HG03103 (cell line): ENCODE measurements around the gene HAGH.

Experiments
- ATAC-seq: cut with Tn5 transposase; IDR thresholded peaks from one replicate; pipeline ENCODE4 v1.9.1; 2021; ENCODE audit warnings: low read depth; ENCODE audit not compliant: unreplicated experiment

Gene HAGH

DNA sequence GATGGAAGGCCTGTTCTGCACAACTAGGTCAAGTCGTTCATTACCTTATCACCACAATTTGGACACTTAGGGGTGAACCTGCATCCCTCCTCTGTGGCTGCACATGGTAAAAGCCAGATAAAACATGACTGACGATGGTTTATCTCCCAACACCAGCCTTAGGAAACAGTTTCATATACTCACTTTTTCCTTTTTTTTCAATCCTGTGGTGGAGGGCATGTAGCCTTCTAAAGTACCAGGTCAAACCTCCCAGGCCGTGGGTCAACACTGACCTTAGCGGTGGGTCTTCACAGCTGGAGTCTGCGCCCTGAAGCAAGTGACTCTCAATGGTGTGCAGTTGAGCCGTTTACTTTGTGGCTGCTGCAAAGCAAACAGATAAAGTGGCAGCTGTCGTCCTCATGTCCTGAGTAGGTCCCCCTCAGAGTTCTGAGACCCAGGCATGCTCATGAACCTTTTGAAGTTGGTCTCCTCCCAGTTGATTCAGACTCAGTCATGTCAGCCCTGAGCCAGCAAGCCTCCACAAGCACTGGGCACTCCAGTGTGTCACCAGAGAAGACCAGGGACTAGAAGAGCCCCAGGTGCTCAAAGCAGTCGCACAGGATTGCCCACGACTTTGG, 6.3 kb upstream of the HAGH start:
- ATAC-seq: no peak

DNA sequence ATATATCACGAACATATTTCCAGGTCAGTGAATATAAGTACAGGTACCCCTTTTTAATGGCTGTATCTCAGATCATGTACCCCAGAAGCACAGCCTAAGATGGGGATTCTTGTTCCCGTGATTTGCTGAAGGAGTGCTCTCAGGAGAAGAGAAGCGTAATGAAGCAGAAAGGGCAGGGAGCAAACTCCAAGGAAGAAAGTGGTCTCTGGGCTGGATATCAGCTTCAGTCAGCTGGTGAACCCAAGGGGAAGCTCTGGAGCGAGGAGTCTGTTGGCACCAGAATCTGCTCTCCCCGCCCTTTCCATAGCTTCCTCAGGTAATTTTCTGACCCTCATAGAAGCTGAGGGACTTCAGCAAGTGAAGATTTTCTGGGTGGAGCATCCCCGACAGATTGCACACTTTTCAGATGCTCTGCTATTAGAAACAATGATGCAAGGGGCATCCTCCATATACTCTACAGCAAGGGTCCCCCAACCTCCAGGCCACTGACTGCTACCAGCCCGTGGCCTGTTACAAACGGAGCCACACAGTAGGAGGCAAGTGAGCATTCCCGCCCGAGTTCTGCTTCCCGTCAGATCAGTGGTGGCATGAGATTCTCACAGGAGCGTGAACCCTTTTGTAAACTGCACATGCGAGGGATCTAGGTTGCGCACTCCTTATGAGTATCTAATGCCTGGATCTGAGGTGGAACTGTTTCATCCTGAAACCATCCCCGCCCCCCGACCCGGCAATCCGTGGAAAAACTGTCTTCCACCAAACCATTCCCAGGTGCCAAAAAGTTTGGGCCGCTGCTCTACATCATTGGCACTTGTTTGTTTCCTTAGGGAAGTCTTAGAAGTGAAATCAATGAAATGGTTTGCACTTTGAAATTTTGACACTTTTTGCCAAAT, 4.8 kb upstream of the HAGH start:
- ATAC-seq: no peak

DNA sequence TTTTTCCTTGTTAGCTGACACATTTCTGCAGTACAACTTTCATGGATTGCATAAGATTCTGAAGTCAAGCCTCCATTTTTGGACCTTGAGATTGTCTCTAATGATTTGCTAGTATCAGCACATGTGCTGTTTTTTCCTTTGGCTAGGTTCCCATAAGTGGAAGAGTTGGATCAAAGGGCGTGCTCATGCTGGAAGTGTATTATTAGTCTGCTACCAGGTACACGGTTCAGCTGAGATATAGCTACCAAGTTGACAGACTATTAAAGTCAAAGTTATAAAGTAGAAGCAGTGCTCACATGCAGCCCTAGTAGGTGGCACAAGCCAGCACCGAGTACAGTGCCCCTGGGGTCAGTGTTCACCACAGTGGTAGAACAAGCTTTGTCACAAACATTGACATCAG, 3.6 kb upstream of the HAGH start:
- ATAC-seq: no peak

DNA sequence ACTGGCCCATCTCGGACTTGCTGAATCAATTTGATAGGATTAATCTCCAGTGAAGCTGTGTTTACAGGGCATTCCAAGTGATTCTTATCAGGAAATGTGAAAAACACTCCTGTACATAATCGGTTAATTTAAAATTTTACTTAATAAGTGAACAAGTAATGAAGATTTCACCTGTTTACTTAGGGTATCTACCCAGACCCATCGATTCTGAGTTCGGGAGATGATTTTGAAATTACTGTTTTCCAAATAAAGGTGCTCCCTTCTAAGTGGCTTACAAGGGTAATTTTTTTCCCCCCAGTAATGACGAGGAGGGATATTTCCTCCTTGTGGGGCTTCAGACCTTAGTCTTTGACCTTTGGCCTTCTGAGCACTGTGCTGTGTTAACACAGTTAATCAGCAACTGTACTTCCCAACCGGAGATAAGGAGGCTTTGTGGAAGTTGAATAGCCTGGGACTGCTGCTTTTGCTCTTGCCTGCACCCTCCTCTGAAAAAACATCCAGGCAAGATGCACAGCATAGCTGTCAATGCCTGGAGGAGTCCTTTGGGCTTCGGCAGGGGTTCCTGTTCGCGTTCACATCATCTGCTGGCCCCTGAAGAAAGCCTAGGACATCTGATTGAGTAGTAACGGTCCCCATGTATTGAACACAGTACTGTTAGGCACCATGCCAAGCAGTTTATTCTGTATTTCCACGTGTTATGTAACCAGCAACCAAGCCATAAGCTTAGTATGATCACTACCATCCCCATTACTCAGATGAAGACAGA, 2.2 kb upstream of the HAGH start:
- no peak for ATAC-seq

DNA sequence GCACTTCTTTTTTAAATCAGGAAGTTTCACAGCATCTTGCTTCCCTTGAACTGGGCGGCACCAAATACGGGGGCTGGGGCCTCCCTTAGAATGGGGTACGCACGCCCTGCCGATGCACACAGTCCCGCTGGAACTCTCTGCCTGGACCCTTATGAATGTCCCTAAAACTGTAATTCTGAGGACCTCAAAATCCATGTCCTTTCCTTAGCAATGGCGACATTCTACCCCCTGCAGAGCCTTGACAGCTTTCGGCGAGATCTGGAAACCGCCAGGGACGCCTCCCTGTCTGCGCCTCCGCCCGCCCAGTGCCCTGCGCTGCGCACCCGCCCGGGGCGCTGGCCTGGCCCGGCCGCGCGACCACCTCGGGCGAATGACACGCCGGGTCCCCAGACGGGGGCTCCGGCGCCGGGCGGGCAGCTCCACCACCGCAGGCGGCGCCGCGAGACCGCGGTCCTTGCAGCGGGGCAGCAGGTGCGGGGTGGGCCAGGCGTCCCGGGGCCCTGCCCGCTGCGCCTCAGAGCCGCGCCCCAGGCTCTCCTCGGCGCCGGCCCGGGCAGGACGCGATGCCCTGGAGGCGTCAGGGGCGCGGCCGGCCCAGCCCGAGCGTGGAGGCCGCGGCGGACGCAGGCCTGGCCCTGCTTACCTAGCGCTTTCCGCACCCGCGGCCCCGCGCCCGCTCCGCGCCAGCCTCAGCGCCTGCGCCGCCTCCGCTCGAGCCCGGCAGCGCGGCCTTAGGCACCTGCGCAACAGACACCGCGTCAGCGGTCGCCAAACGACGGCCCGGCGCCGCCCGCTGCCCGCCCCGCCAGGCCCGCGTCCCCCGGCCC, 548 bp downstream of the HAGH start:
- peak; percentile 31 for ATAC-seq

DNA sequence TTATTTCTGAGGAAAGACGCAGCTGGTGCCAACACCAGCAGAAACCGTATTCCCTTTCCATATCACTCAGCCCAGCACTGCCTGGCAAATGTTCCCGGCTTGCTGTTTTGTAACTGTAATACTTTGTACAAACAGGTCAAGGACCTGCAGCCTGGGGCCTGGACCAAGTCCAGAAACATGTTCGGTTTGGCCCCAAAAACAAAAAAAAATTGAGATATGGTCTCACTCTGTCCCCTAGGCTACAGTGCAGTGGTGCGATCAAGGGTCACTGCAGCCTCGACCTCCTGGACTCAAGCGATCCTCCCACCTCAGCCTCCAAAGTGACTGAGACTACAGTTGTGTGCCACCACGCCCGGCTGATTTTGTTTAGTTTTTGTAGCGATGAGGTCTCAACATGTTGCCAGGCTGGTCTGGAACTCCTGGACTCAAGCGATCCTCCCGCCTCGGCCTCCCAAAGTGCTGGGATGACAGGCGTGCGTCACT, 1.2 kb downstream of the HAGH start:
- ATAC-seq: no peak

DNA sequence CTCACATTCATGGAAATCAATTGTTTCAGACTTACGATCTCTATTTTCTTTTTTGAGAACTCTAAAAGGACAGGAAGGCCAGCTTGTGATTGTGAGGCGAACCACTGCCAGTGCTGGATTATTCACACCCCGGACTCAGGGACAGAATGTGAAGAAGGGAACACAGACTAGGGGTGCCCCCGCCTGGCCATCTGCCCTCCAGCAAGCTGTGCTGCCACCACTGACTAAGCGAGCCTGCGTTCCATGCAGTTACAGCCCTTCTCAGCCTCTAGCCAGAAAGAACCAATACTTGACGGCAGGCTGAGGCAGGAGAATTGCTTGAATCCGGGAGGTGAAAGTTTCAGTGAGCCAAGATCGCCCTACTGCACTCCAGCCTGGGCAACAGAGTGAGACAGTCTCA, 2.8 kb downstream of the HAGH start:
- no peak for ATAC-seq

DNA sequence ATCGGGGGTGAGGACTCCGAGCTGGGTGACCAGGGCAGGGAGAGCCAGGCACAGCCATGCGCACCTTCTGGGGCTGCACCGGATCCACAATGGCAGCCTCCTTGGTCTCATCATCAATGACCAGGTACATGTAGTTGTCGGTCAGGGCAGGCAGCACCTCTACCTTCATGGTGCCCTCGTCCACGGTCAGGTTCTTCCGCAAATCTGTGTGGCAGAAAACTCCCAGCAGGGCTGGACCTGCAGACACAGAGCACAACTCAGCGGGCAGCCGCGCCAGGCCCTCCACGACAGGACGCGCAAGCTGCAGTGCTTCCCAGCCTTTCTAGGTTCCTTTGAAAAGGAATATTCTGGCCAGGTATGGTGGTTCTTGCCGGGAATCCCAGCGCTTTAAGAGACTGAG, 3.8 kb downstream of the HAGH start:
- no peak for ATAC-seq

DNA sequence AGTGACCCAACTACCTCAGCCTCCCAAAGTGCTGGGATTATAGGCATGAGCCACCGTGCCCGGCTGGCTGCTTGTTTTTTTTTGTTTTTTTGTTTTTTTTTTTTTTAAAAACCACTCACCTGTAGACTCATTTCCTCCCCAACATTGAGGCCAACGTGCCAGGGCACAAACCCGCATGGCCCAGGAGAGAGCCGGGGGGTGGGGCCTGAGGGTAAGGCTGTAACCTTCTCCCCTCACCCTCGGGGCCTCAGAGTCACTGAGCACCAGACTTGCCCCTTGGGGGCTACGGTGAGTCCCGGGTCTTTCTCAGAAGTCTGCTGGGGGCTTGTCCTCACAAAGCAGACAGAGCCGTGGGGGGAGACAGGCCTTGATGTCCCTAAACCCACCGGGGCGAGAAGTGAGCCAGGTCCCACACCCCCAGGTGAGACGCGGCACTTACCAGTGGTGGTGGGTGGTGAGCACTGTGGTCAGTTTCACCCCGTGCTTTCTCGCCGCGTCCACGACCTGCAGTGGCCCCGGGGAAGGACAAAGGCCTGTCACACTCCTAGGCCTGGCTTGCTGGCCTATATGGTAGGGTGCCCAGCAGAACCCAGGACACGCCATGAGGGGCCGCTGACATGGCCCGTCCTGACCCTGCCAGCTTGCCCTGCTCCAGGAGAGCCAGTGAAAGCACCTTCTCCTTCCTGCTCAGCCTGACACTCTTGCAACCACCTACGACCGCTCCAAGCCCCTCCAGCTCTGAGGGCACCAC, 4.6 kb downstream of the HAGH start:
- no peak for ATAC-seq

DNA sequence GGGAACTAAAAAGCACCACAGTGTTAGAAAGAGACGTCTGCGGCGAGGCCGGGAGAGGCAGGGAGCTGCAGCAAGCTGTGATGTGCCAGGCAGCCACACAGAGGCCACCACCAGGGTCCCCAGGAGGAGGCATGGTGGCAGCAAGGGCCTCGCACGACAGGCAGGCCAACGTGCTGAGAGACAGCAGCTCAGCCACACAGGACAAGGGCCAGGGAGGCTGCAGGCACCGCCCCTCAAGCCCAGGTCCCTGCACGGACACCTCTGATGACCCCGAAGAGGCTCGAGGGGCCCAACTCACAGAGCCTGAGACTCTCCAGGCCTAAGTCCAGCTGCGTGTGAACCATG, 5.7 kb downstream of the HAGH start:
- ATAC-seq: no peak

DNA sequence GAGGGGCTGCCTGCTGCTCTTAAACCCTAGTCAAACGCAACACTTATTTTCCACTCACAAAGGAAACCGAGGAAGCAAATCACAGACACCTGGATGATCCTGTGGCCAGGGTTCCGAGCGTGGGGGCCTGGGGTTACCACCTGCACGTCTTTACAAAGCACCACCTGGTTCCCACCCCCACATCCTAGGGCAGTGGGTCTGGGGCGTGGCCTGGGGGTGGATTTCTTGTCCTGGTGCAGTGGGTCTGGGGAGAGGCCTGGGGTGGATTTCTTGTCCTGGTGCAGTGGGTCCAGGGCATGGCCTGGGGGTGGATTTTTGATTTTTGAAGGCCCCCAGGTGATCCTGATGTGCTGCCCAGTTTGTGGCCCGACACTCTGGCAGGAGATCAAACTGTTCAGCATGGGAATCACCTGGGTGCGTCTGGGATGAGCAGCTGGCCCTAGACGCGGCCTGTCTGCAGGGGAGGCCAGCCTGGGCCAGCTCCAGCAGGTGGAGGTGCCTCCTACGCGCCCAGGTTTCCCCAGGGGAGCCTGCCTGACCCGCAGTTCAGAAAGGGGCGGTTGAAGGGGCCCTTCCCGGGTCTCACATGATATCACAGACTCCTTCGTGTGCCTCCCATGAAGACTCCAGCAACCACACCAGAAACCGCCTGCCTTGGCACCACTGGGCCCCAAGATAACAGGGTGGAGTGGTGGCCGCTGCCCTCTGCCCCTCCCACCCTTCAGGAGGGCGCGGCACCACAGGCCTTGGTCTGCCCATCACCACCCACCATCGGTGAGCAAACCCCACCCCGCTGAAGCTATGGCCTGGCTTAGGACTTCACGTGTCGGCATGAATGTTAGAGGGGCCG, 6.3 kb downstream of the HAGH start:
- no peak for ATAC-seq

DNA sequence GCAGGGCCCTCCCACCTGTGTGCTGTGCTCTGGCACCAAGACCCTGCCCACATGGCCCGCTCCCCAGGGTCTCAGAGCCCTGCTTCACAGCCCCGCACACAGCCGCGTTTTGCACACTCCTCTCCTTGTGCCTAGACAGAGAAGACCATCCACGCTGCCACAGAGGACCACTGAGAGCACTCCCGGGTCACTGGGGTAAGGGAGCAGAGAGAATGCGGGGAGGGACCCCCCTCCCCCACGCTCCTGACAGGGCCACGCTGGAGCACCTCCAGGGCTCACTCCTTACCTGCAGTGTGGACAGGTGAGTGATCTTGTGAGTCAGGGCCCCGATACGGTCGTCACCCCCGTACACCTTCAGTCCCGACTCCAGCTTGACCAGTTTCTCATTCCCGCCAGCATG, 7.0 kb downstream of the HAGH start:
- ATAC-seq: no peak

DNA sequence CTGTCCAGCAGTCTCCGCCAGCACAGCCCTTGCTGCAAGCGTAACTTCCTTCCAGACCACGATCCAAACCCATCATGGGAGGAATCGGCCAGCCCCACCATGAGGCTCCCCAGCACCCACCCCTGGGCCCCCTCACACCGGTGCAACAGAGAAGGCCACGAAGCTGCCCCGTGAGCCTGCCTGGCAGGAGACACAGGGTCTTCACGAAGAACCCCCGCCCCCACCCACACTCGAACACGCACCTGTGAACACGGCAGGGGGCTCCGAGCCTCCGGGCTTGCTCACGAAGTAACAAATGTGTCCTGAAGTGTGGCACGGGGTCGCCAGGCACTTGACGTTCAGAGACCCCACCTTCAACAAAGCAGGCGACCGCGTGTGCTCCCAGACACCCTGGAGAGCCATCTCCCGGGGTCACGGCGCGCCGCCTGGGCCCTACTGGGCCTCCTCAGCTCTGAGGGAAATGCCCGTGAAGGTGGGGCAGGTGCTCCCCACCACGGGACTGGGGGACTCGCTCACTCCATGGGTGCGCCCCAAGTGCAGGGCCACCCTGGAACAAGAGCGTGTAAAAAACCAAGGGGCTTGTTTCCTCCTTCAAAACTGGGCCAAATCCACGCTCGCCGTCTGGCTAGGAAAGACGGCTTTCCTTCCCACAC, 7.6 kb downstream of the HAGH start:
- ATAC-seq: no peak

DNA sequence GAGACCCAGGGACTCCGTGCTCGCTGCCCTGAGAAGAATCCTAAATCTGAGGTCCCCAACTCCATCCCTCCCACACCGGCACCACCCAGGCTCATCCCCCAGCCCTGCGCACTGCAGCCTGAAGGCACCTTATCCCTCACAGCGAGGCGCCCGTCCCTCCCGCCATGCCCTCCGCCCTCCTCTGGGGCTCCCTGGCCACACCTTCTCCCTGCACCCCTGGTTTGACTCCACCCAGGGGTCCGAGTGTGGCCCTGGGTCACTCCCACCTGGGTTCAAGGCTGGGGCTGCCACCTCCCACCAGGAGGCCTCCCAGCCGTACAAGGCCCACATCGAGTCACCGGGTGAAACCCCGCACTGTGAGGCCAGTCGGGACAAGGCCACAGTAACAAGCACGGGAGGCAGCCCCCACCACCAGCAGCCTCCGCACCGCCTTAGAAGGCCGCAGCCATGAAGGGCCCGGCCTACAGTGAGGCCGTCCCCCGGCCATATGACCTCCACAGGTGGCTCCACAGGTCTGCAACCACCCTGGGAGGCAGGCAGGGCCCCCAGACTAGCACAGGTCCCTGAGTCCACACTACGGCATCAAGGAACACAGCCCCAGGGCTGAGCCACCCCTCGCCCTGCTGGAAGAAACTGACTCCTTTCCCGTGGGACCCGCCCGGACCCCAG, 8.3 kb downstream of the HAGH start:
- no peak for ATAC-seq

DNA sequence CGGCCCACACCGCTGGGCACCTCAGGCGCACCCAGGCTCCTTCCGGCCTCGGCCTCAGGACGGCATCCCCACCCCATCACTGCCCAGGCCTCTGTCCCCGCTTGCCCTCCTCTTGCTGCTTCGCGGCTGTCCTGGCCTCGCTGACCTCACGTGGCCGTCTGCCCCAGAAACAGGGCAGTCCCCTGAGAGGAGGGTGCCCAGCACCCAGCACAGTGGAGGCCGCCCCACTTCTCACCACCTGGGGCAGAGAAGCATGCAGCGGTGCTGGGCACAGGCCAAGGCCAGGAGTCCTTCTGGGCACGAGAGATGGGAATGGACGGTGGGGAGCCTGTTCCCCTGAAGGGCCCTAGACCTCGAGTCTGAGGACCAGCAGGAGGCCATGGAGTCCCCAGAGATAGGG, 8.9 kb downstream of the HAGH start:
- ATAC-seq: no peak

DNA sequence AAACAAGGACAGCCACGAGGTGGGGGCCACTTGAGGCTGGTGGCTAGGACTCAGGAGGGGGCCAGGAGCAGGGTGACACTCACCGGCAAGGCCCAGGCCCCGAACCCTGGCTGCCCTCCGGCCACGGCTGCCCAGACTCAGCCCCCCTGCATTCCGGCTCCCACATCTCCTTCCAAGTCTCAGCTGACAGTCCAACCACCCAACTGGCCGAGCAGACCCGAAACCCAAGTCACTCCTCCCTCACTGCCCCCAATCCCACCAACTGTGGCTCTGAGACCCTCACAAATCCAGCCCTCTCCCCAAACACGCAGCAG, 9.4 kb downstream of the HAGH start:
- ATAC-seq: no peak

DNA sequence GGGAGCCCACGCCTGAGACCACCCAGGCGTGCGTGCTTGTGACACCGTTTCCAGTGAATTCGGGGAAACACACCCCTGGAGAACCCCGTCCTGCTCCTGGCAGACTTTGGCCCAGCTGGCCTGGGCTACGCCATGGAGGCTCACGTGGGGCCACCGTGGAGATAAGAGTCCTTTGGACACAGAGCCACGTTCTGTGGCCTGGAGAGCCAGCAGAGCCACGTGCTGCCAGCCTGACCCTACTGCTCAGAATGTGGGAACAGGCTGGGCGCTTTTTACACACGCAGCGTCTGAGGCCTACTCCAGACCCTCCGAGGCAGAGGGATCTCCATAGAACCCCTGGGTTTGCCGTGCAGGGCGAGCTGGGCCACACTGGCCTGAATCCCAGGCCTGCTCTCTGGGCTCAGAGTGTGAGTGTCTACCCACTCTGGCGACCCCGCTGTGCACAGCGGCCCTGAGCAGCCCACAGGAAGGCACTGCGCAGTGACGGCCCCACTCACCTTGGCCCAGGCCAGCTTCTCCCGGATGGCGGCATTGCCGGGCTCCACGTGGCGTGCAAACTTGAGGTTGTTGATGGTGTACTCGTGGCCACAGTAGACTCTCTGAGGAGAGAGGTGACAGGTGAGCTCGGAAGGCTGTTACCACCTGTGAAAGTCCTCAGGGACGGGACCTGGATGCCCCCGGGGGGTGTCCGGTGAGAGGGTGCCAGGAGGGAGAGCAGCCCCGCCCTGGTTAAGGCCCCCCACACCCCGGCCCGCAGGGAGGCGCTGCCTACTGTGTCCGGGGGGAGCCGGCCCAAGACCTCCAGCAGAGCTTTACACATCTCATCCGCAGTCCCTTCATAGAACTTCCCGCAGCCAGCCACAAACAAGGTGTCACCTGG, 10.0 kb downstream of the HAGH start:
- no peak for ATAC-seq
